HG03064 (cell line): ENCODE data around the gene ZNF705A.
"Not testable (repeated sequence)": the region's sequence is repeated elsewhere in the genome, so short reads cannot be mapped to it uniquely, and the experiment has no call there.

ENCODE experiments used
- ATAC-seq: cut with Tn5 transposase; IDR thresholded peaks from one replicate; pipeline ENCODE4 v1.9.1; 2021; ENCODE audit warnings: low read depth; ENCODE audit not compliant: unreplicated experiment

Gene ZNF705A

GRCh38 chr12:8183346-8183745 lies 26.5 kb downstream of the ZNF705A start:
- not testable (repeated sequence) for ATAC-seq

- ATAC-seq = not testable (repeated sequence)
Observed at GRCh38 chr12:8184206-8184605, 27.4 kb downstream of the ZNF705A start.

GRCh38 chr12:8188088-8188487 lies 31.3 kb downstream of the ZNF705A start:
- ATAC-seq = not testable (repeated sequence)

GRCh38 chr12:8197685-8198308 lies 41.0 kb downstream of the ZNF705A start:
- ATAC-seq = not testable (repeated sequence)

- not testable (repeated sequence) for ATAC-seq
Observed at GRCh38 chr12:8218711-8219382, 62.0 kb downstream of the ZNF705A start.

- ATAC-seq = not testable (repeated sequence)
Observed at GRCh38 chr12:8221375-8221774, 64.6 kb downstream of the ZNF705A start.

- ATAC-seq = not testable (repeated sequence)
Observed at GRCh38 chr12:8221844-8222243, 65.0 kb downstream of the ZNF705A start.

GRCh38 chr12:8222303-8222702 lies 65.5 kb downstream of the ZNF705A start:
- not testable (repeated sequence) for ATAC-seq

GRCh38 chr12:8223646-8224045 lies 66.8 kb downstream of the ZNF705A start:
- not testable (repeated sequence) for ATAC-seq

GRCh38 chr12:8224782-8225181 lies 68.0 kb downstream of the ZNF705A start:
- ATAC-seq = not testable (repeated sequence)

- no peak for ATAC-seq
Observed at GRCh38 chr12:8226355-8226754, 69.5 kb downstream of the ZNF705A start.

GRCh38 chr12:8226992-8227731 lies 70.3 kb downstream of the ZNF705A start, which contains the start of gene FAM90A1:
Gene FAM90A1, minus strand, starts transcription at chr12:8227618. Its CDS starts 2,786 bp downstream, at chr12:8224832.
- ATAC-seq = not testable (repeated sequence)

GRCh38 chr12:8227732-8228077 lies 70.9 kb downstream of the ZNF705A start:
- not testable (repeated sequence) for ATAC-seq

GRCh38 chr12:8228607-8229006 lies 71.8 kb downstream of the ZNF705A start:
- not testable (repeated sequence) for ATAC-seq

- ATAC-seq = not testable (repeated sequence)
Observed at GRCh38 chr12:8229486-8229885, 72.7 kb downstream of the ZNF705A start.
